Activated CD8-positive, alpha-beta memory T cell treated with anti-CD3 and anti-CD28 coated beads, Interleukin-2, amount 50 U/mL, for 4 hours (primary cell): Measurements from ENCODE around the gene DOCK8.
"Not testable (repeated sequence)": the region's sequence is repeated elsewhere in the genome, so short reads cannot be mapped to it uniquely, and the experiment has no call there.

ENCODE experiments used
- DNase-seq: peaks from one replicate; pipeline ENCODE4 v3.0.0-alpha.2; 2020

DOCK8 gene

DNA sequence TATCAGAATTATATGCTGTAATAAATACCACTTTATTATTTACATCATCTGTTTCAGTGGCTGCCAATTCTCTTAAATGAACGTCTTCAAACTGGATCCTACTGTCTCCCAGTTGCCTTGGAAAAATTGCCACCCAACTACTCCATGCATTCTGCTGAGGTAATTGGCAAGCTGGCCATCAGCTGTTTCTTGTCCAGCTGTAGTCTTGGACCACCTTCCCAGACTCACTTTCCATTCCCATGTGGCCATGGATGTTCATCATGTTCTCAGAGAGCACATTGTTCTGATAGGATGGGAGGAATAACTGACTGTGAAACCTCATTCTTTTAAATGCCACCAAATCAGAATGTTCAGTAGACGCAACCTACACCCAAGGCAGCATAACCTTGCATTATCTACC is 157.5 kb downstream of the DOCK8 start:
- no peak for DNase-seq

GRCh38 chr9:373759-374206 is 159.1 kb downstream of the DOCK8 start:
- no peak for DNase-seq

DNA sequence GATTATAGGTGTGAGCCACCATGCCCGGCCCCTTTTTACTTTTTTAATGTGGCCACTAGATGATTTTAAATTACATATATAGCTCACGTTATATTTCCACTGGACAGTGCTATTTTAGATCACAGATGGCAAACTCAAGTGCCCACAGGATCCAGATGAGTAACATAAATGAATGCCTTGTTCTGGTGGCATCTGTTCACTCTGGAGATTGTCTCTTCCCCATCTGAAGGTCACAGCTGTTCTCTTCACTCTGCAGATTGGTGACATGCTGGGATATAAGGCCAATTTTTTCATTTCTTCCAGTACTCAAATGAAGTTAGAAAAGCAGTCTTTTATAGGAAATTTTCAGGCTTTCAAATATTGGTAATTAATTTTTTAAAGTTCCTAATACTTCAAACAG is 160.1 kb downstream of the DOCK8 start:
- DNase-seq, result no peak

- DNase-seq, result no peak
Measured at GRCh38 chr9:376115-376514, 161.4 kb downstream of the DOCK8 start.

- no peak for DNase-seq
Measured at GRCh38 chr9:378263-378662, 163.6 kb downstream of the DOCK8 start.

DNA sequence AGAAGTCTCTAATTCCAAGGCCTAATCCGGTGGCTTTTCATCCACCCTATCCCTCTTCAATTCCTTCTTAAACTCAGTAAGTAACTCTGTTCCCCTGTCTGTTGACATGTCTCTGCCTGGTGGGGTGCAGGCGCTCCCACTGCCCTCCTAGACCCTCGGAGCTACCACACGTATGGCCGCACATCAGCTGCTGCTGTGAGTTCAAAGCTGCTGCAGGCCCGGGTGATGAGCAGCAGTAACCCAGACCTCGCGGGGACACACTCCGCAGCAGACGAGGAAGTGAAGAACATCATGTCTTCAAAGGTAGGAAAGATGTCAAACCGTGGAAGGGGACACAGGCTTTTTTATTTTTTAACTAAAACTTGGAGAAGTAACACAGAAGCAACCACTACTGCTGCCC is 167.7 kb downstream of the DOCK8 start:
- DNase-seq, result no peak

DNA sequence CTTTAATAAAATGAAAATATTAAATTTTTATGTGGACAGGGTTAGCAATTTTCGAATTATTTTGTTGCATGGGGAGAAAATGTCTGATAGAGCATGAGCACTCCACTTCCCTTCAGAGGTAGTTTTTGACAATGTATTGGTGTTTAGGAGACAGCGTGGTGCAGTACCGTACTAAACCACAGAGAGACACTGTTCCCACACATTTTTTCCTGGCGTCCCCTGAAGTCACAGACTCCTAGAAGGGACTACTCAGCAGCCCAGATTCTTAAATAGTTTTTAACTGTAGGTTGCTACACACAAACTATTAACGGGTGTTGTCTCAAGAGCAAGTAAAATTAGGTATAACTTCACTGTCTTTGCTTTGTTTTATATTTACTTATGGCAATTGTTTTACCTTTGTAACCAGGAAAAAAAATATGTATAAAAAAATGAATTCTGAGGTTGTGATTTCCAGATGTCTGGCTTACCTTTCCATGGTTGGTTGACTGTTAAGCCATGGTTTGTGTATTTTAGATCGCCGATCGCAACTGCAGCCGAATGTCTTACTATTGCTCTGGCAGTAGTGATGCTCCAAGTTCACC is 171.2 kb downstream of the DOCK8 start:
- no peak for DNase-seq

DNA sequence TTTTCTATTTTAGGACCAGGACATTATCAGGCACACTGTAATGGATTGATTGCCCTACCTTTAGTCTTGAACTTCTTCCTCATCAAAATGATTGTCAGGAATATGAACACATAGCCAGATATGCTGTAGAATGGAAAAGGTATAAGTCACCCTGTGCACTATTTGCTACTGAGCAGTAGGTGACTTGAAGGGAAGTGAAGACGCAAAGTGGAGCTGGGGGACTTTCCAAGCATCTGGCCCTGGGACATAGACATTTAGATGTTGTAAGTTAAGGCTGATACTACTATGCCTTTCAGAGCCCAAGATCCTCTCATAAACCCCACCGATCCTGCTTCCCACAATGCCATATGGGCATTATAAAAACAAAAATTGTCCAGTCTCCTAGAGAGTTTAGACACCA is 174.5 kb downstream of the DOCK8 start:
- DNase-seq, result no peak

GRCh38 chr9:389758-390157 is 175.1 kb downstream of the DOCK8 start:
- DNase-seq, result no peak

GRCh38 chr9:392077-392804 is 177.6 kb downstream of the DOCK8 start:
- DNase-seq, result no peak

DNA sequence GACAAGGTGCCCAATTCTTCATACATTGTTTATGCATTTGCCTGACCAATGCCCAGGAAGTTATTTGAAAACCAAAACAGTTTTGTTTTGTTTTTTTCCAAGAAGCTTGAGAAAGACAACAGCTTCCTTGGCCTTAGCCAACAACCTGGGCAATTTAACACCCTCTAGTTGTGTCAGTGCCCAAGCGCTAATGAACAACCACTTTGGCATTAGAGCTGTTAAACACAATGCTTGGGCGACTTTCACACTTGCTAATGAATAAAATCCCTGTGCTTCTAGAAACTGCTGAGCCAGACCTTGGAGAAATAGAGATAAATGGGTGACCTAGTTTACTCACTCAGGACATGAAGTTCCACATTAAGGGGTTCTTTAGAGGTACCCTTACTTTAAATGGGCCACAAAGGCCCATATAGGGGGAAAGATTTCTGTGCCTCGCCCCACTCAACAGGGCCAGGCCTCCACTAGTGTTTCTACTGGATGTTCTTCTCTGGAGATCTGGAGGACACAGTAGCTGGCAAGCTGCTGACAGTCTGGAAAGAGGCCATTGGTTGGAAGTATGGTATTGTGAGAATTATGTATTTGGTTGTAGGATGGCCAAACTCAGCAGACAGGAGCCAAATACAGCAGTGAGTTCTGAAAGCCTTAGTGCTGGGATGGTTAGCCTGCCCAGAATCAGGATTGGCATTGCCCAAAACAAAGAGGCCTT is 179.8 kb downstream of the DOCK8 start:
- DNase-seq, result no peak

DNA sequence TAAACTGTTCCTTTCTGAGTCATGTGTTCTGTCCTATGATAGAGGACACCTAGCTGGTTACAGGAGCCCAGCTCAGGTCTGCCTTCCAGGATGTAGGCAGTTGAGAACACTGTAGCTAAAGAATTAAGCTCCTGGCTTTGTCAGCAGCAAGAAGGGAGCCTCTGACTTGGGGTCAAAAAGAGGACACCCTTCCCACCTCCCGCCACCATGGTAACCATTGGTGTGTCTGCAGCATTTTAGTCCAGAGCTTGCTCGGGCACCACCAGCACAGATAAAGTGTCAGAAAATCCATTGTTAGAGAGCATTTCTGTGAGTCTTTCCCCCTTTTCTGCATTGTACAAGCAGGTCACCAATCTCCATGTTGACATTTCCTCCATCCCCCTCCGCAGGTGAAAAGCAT is 181.7 kb downstream of the DOCK8 start:
- DNase-seq, result no peak

GRCh38 chr9:398085-398484 is 183.4 kb downstream of the DOCK8 start:
- DNase-seq, result no peak

GRCh38 chr9:401223-401622 is 186.6 kb downstream of the DOCK8 start:
- no peak for DNase-seq

- DNase-seq, result no peak
Measured at GRCh38 chr9:404234-404633, 189.6 kb downstream of the DOCK8 start.

- no peak for DNase-seq
Measured at GRCh38 chr9:405341-405740, 190.7 kb downstream of the DOCK8 start.

DNA sequence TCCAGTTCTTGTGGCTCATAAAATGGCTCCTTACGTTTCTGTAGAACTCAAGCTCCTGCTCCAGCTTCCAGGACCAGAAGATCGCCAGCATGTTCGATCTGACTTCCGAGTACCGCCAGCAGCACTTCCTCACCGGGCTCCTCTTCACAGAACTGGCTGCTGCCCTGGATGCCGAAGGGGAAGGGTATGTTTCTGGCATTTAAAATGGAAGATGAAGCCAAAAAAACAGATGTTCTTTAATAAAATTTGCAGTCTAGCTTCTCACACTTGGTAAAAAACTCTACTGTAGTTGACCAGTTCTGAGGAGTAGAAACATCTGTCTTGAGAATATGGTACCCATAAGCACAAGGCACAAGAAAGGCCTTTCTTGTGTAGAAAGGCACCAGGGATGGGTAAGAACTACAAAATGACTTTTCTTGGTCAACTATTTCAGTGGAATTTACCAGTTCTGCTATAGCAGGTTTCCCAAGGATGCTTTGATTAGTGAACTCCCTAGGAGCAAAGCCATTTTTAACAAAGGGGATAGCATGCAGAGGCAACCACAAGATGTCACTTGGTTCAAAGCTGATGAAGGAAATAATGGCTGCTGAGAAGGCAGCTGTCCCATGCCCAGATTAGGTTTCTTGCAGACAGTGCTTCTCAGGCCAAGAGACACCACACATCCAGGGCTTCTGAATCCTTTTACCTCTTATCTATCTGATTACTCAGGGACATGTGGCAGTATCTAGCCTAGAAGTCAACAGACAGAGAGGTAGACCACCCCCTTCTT is 192.4 kb downstream of the DOCK8 start:
- no peak for DNase-seq

DNA sequence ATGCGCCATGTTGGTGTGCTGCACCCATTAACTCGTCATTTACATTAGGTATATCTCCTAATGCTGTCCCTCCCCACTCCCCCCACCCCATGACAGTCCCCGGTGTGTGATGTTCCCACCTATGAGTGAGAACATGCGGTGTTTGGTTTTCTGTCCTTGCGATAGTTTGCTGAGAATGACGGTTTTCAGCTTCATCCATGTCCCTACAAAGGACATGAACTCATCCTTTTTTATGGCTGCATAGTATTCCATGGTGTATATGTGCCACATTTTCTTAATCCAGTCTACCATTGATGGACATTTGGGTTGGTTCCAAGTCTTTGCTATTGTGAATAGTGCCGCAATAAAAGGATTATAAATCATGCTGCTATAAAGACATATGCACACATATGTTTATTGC is 195.0 kb downstream of the DOCK8 start:
- not testable (repeated sequence) for DNase-seq

DNA sequence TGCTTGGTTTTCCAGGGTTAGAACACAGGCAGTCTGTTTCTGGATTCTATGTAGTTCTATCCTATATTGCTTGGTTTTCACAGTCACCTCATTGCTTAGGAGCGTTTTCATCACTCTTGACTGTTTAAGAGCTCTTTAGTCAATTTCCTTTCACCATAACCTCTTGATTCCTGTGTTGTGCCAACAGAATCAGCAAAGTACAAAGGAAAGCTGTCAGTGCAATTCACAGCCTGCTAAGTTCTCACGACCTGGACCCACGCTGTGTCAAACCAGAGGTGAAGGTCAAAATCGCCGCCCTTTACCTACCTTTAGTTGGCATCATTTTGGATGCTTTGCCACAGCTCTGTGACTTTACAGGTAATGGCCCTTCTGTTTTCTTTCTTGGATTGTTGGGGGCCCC is 199.9 kb downstream of the DOCK8 start:
- DNase-seq, result no peak

- no peak for DNase-seq
Measured at GRCh38 chr9:419571-420171, 205.0 kb downstream of the DOCK8 start.

- DNase-seq, result no peak
Measured at GRCh38 chr9:421896-422295, 207.2 kb downstream of the DOCK8 start.

DNA sequence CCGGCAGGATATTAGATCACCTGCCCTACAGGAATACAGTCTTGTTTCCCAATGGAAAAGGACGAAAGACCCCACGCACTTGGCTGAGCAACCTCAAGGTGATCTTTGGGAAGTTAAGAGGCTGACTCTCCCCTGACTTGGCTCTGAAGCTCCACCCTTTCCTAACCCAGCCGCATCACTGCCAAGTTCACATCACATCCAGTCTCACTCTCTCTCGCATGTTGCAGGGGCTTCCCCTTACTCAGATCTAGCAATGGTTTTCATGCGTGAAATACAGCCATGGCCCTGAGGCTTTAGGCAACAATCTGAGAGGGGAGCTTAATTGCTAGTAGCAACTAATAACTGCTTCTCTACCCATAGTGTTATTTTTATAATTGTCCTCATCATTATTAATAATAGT is 211.6 kb downstream of the DOCK8 start:
- no peak for DNase-seq

- DNase-seq, result no peak
Measured at GRCh38 chr9:426976-427375, 212.3 kb downstream of the DOCK8 start.
